ENCODE results near the gene TDRD1.
"Not testable (repeated sequence)": the region's sequence is repeated elsewhere in the genome, so short reads cannot be mapped to it uniquely, and the experiment has no call there.

The TDRD1 gene, protein sequence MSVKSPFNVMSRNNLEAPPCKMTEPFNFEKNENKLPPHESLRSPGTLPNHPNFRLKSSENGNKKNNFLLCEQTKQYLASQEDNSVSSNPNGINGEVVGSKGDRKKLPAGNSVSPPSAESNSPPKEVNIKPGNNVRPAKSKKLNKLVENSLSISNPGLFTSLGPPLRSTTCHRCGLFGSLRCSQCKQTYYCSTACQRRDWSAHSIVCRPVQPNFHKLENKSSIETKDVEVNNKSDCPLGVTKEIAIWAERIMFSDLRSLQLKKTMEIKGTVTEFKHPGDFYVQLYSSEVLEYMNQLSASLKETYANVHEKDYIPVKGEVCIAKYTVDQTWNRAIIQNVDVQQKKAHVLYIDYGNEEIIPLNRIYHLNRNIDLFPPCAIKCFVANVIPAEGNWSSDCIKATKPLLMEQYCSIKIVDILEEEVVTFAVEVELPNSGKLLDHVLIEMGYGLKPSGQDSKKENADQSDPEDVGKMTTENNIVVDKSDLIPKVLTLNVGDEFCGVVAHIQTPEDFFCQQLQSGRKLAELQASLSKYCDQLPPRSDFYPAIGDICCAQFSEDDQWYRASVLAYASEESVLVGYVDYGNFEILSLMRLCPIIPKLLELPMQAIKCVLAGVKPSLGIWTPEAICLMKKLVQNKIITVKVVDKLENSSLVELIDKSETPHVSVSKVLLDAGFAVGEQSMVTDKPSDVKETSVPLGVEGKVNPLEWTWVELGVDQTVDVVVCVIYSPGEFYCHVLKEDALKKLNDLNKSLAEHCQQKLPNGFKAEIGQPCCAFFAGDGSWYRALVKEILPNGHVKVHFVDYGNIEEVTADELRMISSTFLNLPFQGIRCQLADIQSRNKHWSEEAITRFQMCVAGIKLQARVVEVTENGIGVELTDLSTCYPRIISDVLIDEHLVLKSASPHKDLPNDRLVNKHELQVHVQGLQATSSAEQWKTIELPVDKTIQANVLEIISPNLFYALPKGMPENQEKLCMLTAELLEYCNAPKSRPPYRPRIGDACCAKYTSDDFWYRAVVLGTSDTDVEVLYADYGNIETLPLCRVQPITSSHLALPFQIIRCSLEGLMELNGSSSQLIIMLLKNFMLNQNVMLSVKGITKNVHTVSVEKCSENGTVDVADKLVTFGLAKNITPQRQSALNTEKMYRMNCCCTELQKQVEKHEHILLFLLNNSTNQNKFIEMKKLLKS

GRCh38 chr10:114179148-114179547, at the start of gene TDRD1:
TSS of gene TDRD1 (plus strand) at chr10:114179353. CDS start at chr10:114187832, 8,479 bp downstream.
- no peak within 1 kb of the TSS for H3K9ac ChIP-seq (ENCODE audit: low read depth, low read length)
- peak within 1 kb of the TSS; percentile 11 for H3K4me3 ChIP-seq (ENCODE audit: low read depth, low read length)
- H3K9me3 ChIP-seq (ENCODE audit: control insufficient read depth, insufficient read depth, low read length) = no peaks in the 10 kb centered on the region
- peaks cover 21% of the 10 kb centered on the region for H3K27me3 ChIP-seq (ENCODE audit: control insufficient read depth, insufficient read depth, low read length)
- H3K4me1 ChIP-seq (ENCODE audit: control insufficient read depth, insufficient read depth, low read length) = peaks cover 4% of the 10 kb centered on the region
- no peaks in the 10 kb centered on the region for H3K36me3 ChIP-seq (ENCODE audit: control insufficient read depth, insufficient read depth, low read length)

GRCh38 chr10:114131094-114131493, 48.1 kb upstream of the TDRD1 start:
- no peak overlapping the region for H3K9ac ChIP-seq (ENCODE audit: low read depth, low read length)
- H3K4me3 ChIP-seq (ENCODE audit: low read depth, low read length) = no peak overlapping the region
- no peaks in the 10 kb centered on the region for H3K27me3 ChIP-seq (ENCODE audit: control insufficient read depth, insufficient read depth, low read length)
- peaks cover 2% of the 10 kb centered on the region for H3K36me3 ChIP-seq (ENCODE audit: control insufficient read depth, insufficient read depth, low read length)
- H3K4me1 ChIP-seq (ENCODE audit: control insufficient read depth, insufficient read depth, low read length) = no peaks in the 10 kb centered on the region
- no peaks in the 10 kb centered on the region for H3K9me3 ChIP-seq (ENCODE audit: control insufficient read depth, insufficient read depth, low read length)

GRCh38 chr10:114135476-114135875, 43.7 kb upstream of the TDRD1 start:
- Histone ChIP-seq H3K4me3 (ENCODE audit: low read depth, low read length) (no peak overlapping the region), H3K4me1 (ENCODE audit: control insufficient read depth, insufficient read depth, low read length) (no peaks in the 10 kb centered on the region), H3K9me3 (ENCODE audit: control insufficient read depth, insufficient read depth, low read length) (no peaks in the 10 kb centered on the region), H3K27me3 (ENCODE audit: control insufficient read depth, insufficient read depth, low read length) (no peaks in the 10 kb centered on the region), H3K9ac (ENCODE audit: low read depth, low read length) (no peak overlapping the region), H3K36me3 (ENCODE audit: control insufficient read depth, insufficient read depth, low read length) (peaks cover 6% of the 10 kb centered on the region)

GRCh38 chr10:114138581-114138980, 40.6 kb upstream of the TDRD1 start:
- Histone ChIP-seq H3K36me3 (ENCODE audit: control insufficient read depth, insufficient read depth, low read length) (peaks cover 4% of the 10 kb centered on the region), H3K4me3 (ENCODE audit: low read depth, low read length) (no peak overlapping the region), H3K27me3 (ENCODE audit: control insufficient read depth, insufficient read depth, low read length) (no peaks in the 10 kb centered on the region), H3K9ac (ENCODE audit: low read depth, low read length) (no peak overlapping the region), H3K4me1 (ENCODE audit: control insufficient read depth, insufficient read depth, low read length) (no peaks in the 10 kb centered on the region), H3K9me3 (ENCODE audit: control insufficient read depth, insufficient read depth, low read length) (no peaks in the 10 kb centered on the region)

DNA sequence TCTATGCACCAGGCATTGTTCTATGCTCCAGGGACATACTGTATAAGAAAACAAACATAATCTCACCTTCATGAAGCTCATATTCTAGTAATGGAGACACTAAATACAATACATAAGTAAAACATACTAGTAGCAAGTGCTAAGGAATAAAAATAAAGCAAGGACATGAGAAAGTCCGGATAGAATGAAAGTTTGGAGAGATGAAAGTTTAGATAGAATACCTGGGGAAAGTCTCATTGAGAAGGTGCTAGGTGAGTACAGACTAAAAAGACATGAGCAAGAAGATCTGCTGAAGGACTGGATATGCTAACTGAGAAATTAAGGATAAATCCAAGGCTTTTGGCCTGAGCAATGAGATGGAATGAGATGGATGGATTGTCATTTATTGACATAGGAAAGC, 39.1 kb upstream of the TDRD1 start:
- Histone ChIP-seq H3K27me3 (ENCODE audit: control insufficient read depth, insufficient read depth, low read length) (no peaks in the 10 kb centered on the region), H3K9me3 (ENCODE audit: control insufficient read depth, insufficient read depth, low read length) (no peaks in the 10 kb centered on the region), H3K4me3 (ENCODE audit: low read depth, low read length) (no peak overlapping the region), H3K4me1 (ENCODE audit: control insufficient read depth, insufficient read depth, low read length) (no peaks in the 10 kb centered on the region), H3K9ac (ENCODE audit: low read depth, low read length) (no peak overlapping the region), H3K36me3 (ENCODE audit: control insufficient read depth, insufficient read depth, low read length) (peaks cover 4% of the 10 kb centered on the region)

- not testable (repeated sequence) for H3K4me1 ChIP-seq (ENCODE audit: control insufficient read depth, insufficient read depth, low read length); H3K27me3 ChIP-seq (ENCODE audit: control insufficient read depth, insufficient read depth, low read length); H3K4me3 ChIP-seq (ENCODE audit: low read depth, low read length)
These were observed 38.3 kb upstream of the TDRD1 start for GRCh38 chr10:114140827-114141226.

GRCh38 chr10:114142018-114142417, 37.1 kb upstream of the TDRD1 start:
- Histone ChIP-seq H3K4me1 (ENCODE audit: control insufficient read depth, insufficient read depth, low read length) (no peaks in the 10 kb centered on the region), H3K27me3 (ENCODE audit: control insufficient read depth, insufficient read depth, low read length) (no peaks in the 10 kb centered on the region), H3K9ac (ENCODE audit: low read depth, low read length) (no peak overlapping the region), H3K4me3 (ENCODE audit: low read depth, low read length) (no peak overlapping the region), H3K9me3 (ENCODE audit: control insufficient read depth, insufficient read depth, low read length) (no peaks in the 10 kb centered on the region), H3K36me3 (ENCODE audit: control insufficient read depth, insufficient read depth, low read length) (peaks cover under 1% of the 10 kb centered on the region)

More at GRCh38 chr10:114140827-114141226, 38.3 kb upstream of the TDRD1 start:
- H3K9ac ChIP-seq (ENCODE audit: low read depth, low read length); H3K36me3 ChIP-seq (ENCODE audit: control insufficient read depth, insufficient read depth, low read length); H3K9me3 ChIP-seq (ENCODE audit: control insufficient read depth, insufficient read depth, low read length): not testable (repeated sequence)

- Histone ChIP-seq H3K4me3 (ENCODE audit: low read depth, low read length) (no peak overlapping the region), H3K36me3 (ENCODE audit: control insufficient read depth, insufficient read depth, low read length) (no peaks in the 10 kb centered on the region), H3K27me3 (ENCODE audit: control insufficient read depth, insufficient read depth, low read length) (no peaks in the 10 kb centered on the region), H3K4me1 (ENCODE audit: control insufficient read depth, insufficient read depth, low read length) (no peaks in the 10 kb centered on the region), H3K9me3 (ENCODE audit: control insufficient read depth, insufficient read depth, low read length) (no peaks in the 10 kb centered on the region), H3K9ac (ENCODE audit: low read depth, low read length) (no peak overlapping the region)
These were observed 36.0 kb upstream of the TDRD1 start for GRCh38 chr10:114143160-114143559.

- not testable (repeated sequence) for H3K9me3 ChIP-seq (ENCODE audit: control insufficient read depth, insufficient read depth, low read length); H3K9ac ChIP-seq (ENCODE audit: low read depth, low read length); H3K4me3 ChIP-seq (ENCODE audit: low read depth, low read length); H3K4me1 ChIP-seq (ENCODE audit: control insufficient read depth, insufficient read depth, low read length); H3K36me3 ChIP-seq (ENCODE audit: control insufficient read depth, insufficient read depth, low read length); H3K27me3 ChIP-seq (ENCODE audit: control insufficient read depth, insufficient read depth, low read length)
These were observed 29.7 kb upstream of the TDRD1 start for GRCh38 chr10:114149476-114149875.

GRCh38 chr10:114151486-114151885, 27.7 kb upstream of the TDRD1 start:
- H3K36me3 ChIP-seq (ENCODE audit: control insufficient read depth, insufficient read depth, low read length) = peaks cover 3% of the 10 kb centered on the region
- H3K9ac ChIP-seq (ENCODE audit: low read depth, low read length) = no peak overlapping the region
- H3K27me3 ChIP-seq (ENCODE audit: control insufficient read depth, insufficient read depth, low read length) = no peaks in the 10 kb centered on the region
- H3K4me1 ChIP-seq (ENCODE audit: control insufficient read depth, insufficient read depth, low read length) = no peaks in the 10 kb centered on the region
- no peaks in the 10 kb centered on the region for H3K9me3 ChIP-seq (ENCODE audit: control insufficient read depth, insufficient read depth, low read length)
- no peak overlapping the region for H3K4me3 ChIP-seq (ENCODE audit: low read depth, low read length)

DNA sequence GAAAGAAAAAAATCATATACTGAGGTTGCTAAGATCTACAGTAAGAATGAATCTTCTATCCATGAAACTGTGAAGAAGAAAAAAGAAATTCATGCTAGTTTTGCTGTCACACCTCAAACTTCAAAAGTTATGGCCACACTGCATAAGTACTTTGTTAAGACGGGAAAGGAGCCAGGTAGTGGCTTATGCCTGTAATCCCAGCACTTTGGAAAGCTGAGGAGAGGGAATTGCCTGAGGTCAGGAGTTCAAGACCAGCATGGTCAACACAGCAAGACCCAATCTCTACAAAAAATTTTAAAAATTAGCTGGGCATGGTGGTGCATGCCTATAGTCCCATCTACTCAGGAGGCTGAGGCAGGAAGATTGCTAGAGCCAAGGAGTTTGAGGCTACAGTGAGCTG, 27.3 kb upstream of the TDRD1 start:
- H3K4me1 ChIP-seq (ENCODE audit: control insufficient read depth, insufficient read depth, low read length) = no peaks in the 10 kb centered on the region
- H3K9me3 ChIP-seq (ENCODE audit: control insufficient read depth, insufficient read depth, low read length) = no peaks in the 10 kb centered on the region
- H3K36me3 ChIP-seq (ENCODE audit: control insufficient read depth, insufficient read depth, low read length) = peaks cover 3% of the 10 kb centered on the region
- H3K4me3 ChIP-seq (ENCODE audit: low read depth, low read length) = no peak overlapping the region
- no peaks in the 10 kb centered on the region for H3K27me3 ChIP-seq (ENCODE audit: control insufficient read depth, insufficient read depth, low read length)
- H3K9ac ChIP-seq (ENCODE audit: low read depth, low read length) = no peak overlapping the region
